Measurements from ENCODE around the gene CSTF2T.
"Not testable (repeated sequence)": the region's sequence is repeated elsewhere in the genome, so short reads cannot be mapped to it uniquely, and the experiment has no call there.

Gene CSTF2T

DNA sequence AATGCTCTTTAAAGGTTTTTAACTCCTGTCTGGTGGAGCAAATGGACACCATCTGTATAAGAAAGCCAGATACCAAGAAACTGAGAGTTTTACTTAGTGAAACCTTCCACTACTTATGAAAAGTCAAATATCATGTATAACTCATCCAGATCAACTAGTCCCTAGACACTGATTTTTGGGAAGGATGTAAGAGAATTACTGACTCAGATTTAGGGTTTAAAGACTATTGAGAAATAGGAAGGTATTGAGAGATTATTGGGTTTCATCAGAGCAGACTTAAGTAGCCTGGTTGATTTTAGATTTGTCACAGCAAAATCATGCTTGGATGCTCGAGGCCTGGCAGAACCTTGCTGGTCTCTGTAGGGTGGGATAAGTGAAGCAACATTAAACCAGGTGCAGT lies 3.1 kb downstream of the CSTF2T start:
- DNase-seq, result peak in 1 of 2 experiments; percentile 1

DNA sequence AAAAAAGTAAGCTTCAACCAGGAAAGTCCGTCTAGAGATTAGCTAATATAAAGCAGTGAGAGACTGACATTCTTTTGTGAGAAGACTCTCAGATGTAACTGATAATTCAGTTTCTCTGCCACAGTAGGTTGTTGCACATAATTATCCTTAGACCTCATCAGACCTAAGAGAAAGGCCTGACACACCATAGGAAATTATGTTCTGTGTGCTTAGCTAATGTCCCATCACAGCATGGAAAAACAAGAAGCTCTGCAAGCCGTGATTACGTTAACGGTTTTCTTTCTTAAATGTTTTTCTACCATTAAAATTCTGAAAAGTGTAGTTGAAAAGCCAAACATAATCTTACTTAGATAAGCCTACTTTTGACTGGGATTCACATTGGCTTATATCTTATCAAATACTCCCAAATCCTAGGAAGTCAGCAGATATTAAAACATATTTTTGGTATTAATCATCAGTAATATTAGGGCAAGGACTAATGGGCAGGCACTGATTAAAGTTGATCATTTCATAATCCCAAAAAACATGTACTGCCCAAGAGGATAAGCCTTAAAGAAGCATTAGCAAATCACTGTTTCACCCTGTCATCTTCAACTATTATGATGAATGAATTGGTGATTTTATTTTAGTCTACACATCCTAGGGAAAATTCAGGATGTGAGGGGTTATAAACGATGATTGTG lies 5.2 kb downstream of the CSTF2T start:
- DNase-seq, result no peak

DNA sequence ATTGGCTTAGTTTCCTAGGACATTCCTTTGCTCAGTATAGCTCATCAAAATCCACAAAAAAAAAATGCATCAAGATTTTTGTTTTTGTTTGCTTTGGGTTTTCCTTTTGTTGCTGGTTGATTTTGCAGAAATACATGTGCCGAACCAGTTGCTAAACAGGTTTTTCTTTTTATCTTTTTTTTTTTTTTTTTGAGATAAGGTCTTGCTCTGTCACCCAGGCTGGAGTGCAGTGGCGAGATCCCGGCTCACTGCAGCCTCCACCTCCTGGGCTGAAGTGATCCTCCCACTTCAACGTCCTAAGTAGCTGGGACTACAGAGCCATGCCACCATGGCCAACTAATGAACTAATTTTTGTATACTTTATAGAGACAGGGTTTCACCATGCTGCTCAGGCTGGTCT lies 8.3 kb downstream of the CSTF2T start:
- DNase-seq, result no peak

DNA sequence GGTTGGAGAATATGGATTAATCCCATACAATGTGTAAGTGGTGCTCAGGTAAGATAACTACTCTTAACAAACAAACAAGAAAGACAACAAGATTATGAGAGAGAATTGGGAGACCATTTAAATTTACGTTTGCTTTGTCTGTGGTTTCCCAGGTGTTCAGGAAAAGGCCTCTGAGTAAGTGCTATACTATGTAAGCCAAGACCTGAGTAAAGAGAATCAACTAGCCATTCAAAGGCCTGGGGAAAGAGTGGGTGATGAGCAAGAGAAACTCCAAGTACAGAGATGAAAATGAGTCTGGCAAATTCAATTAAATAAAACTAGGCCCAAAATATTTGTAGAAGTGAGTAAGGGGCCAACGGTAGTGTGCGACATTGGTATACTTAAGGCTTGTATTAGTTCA lies 9.9 kb downstream of the CSTF2T start:
- DNase-seq, result no peak

DNA sequence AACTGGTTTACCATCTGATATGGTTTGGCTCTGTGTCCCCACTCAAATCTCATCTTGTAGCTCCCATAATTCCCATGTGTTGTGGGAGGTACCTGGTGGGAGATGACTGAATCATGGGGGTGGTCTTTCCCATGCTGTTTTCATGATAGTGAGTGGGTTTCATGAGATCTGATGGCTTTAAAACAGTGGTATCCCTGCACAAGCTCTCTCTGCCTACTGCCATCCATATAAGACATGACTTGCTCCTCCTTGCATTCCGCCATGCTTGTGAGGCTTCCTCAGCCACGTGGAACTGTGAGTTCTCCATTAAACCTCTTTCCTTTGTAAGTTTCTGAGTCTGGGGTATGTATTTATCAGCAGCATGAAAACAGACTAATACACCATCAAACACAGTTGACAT lies 10.6 kb downstream of the CSTF2T start:
- DNase-seq, result not testable (repeated sequence)

DNA sequence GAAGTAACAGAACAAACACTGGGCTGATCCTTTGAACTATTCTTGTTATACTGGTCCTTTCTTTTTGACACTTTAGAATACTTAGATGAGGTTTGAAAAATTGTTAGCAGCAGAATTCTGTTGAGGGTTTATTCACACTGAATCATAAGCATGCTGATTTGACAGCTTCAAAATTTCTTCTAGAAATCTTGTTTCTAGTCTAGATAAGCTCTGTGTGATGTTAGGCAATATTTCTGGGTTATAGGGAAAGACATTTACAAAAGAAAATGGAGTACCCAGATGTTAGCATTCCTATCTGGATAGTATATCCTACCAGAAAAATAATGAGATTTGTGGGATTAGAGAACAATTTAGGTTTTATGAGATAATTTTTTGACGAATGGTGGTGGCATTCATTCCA lies 12.1 kb downstream of the CSTF2T start:
- DNase-seq, result no peak

DNA sequence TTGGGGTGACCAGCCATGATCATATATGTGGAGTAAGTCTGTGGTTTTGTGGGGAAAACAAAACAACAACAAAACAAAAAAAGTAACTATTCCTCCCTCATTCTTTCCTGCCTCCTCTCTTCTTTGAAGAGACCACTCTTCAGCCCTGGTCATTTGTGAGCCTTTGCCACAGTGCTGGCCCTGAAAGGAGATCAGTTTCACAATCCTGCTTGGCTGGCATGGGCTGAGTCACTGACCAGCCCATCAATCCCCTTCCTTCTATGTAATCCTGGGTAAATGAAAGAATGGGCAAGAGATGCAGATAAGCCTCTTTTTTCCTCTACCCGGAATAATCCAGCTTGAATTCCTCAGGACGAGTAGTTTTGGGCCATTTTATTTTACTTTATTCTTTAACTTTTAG lies 13.6 kb downstream of the CSTF2T start:
- no peak for DNase-seq

DNA sequence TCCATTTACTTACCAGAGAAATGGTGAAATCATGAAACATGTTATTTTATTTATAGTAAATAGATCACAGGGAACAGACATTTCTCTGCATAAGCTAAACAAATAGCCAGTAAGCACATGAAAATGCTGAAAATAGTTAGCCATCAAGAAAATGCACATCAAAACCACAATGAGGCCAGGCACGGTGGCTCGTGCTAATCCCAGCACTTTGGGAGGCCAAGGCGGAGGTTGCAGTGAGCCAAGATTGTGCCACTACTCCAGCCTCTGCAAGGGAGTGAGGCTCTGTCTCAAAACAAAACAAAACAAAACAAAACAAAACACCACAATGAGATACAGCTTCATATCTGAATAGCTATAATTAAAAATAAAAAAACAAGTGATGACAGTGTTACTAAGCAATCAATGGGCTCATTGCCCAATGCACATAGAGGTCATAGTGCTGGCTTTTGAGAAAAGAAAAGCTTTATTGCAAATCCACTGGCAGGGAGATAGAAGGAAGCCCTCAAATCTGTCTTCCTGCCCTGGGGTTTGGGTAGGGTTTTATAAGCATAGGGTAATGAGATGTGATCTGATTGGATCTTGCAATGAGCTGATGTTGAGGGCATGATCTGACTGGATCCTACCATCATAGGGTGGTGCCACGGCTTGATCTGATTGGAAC lies 16.2 kb downstream of the CSTF2T start:
- DNase-seq, result no peak

DNA sequence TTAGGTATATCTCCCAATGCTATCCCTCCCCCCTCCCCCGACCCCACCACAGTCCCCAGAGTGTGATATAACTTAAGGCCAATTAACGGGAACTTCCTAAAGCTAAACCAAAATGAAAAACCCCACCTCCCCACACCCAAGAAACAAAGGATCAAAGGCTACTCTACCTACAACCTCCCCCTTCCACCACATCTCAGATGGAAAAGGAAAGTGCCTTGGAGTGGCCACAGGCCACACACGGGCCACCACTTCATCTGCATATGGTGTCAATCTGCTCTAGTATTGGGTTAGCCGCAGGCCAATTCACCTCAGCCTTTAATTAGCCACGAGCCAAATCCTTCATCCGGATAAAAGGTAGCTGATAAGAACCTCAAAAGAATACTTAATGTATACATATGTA lies 19.6 kb downstream of the CSTF2T start:
- DNase-seq, result no peak

DNA sequence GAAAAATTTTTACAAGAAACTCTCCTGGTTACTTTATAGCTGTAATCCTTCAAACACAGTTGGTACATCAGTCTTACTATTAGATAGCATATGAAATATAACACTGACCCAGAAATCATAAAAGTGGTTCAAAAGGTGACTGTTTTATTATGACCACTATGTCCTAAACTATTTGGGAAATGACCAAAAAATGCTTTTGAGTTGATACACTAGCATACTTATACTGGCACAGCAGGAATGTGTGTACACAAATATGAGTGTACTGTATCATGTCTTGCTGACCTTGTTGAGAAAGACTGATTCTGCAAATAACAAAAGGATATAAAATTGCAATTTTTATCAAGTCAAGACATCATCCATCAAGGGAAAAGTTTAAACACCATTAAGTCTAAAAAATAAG lies 24.3 kb downstream of the CSTF2T start:
- DNase-seq, result no peak

DNA sequence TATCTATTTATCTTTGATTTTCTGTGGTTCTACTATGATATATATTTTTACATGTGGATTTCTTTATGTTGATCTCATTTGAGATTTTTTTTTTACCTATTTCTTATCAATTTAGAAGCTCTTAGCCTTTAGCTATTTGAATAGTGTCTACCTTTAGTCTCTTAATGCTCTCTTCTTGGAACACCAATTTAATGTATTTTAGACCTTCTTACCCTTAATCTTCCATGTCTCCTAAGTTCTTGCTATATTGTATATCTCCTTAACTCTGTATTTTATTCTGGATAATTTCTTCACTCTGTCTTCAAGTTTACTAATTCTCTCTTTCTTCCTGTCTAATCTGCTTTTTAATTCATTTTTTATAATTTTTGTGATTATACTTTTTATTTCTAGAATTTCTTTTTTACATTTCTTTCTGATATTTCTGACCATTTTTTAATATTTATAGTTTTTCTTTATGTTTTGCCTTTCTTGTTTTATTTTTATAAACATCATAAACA lies 27.3 kb downstream of the CSTF2T start:
- no peak for DNase-seq

DNA sequence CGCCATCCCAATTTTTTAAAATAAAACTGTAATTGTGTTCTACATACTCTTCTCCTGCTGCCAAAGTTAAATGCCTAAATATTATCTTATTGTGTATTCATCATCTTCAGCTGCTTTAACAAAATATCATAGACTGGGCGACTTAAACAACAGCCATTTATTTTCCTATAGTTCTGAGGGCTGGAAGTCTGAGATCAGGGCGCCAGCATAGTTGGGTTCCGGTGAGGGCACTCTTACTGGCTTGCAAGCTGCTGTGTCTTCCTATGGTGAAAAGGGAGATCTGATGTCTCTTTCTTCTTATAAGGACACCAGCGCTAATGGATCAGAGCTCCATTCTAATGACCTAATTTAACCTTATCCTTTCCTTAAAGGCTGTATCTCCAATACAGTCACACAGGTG lies 30.4 kb downstream of the CSTF2T start:
- no peak for DNase-seq

DNA sequence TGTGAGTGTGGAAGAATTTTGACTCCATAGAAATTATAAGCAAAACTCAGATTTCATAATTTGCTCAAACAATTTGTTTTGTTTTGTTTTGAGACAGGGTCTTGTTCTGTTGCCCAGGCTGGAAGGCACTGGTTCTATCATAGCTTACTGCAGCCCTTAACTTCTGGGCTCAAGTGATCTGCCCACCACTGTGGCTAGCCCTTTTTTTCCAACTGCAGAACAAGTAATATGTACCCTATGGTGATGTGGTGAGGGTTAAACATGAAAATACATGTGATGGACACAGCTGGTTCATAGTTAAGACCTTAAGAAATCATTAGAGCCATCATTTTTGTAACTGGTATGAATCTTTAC lies 31.1 kb downstream of the CSTF2T start:
- no peak for DNase-seq

DNA sequence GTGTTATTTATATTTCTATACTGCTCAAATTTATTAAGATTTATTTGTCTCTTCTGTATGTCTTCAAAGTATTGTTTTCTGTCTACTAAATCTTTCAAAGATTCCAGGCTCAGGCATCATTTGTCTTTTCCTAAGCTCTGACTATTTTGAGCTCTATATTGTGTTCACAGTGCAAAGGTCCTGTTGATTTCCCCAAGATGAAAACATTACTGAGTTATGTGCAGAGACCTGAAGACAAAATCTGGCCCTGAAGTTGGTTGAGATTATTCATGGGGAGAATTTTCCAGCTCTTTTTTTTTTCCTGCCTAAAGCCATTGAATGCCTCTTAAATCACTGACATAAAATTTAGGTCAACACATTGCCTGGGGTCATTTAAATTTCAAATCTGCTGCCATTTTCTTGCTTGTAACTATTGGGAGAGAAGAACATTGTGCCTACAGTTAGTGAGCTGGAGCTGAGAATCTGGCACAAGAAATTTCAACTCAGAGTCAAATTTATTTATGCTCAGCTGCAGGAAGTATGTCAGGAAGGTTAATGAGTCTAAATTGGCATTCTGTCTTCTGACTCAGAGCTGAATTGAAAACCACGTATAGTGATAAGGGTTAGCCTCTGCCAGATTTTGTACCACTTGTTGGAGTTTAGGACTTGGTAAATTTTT lies 31.6 kb downstream of the CSTF2T start:
- no peak for DNase-seq

DNA sequence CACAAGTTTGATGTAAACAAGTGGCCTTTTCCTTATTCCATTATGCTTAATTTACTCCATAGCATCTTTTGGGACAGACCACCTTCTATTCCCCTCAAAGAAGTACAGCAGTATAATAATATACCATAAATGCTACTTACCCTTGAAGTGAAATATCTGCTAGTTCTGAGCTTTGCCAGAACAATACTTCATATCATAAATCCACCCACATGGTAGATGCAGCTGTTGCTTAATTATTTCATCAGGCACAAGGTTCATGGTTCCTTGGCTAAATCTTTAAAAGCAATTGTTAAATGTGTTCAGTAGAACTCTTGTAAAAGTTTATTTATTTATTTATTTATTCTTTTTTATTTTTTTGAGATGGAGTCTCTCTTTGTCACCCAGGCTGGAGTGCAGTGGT lies 32.9 kb downstream of the CSTF2T start:
- no peak for DNase-seq

DNA sequence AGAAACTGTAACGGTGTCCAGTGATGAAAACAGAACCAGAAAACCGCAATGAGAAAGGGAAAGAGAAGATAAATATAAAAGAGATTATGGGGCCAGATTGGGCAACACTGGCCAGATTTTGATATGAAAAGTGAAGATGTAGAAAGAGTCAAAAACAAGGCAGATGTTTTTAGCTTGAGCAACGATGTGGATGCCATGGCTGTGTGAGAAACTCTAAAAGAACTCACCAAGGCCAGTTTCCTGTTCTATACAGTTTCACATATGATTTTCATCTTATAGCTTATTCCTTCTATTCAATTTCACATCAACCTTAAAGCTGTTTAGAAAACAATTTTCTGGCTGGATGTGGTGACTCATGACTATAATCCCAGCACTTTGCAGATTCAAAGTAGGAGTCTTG lies 36.3 kb downstream of the CSTF2T start:
- no peak for DNase-seq

DNA sequence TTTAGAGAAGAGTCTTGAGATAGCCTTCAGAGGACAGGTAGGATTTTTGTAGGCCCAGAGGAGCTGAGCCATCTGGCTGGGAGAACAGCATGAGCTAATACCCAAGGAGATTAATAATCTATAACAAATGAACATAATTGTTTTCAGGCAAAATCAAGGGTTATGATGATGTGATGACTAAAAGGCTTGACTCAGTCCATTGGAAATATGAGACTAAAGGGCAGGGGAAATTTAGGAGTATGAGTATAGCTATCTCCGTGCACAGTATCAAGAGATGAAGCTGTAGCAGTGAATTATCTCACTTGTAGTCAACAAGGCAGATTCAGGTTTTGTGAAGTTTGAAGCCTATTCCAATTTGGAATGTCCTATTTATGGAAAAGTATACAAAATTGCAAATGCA lies 40.1 kb downstream of the CSTF2T start:
- no peak for DNase-seq

DNA sequence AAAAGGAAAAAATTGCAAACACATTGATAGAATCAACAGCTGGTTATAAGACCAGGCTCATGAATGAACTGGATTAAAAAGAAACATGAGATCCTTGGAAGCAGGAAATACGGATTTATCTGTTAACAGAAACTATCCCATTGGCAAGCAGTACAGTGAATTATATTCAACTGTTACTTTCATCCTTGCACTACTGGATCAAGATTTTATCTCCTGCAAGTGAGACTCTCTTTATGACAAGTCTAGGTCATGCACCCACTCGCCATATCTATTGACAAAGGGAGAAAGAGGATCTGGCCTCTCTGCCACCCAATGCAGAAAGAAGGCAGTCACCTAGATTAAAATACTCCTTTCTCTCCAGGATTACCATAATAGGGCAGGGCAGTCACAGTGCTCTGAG lies 41.4 kb downstream of the CSTF2T start:
- no peak for DNase-seq

DNA sequence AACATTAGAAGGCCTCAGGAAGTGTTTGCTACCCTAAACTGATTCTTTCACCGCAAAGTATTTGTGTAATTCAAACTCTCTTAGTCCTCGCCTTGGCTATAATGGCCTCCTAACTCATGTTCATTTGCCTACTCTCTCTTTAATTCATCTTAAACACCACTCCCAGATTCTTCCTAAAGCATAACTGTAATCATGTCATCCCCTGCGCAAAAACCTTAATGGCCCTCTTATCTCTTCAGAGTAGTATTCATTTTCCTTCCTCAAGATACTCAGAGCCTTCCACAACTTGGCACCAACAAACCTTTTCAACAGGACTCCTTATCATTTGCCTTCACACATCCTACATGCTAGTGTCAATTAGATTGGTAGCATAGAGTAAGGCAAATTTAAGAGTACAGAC lies 42.9 kb downstream of the CSTF2T start:
- DNase-seq, result no peak

DNA sequence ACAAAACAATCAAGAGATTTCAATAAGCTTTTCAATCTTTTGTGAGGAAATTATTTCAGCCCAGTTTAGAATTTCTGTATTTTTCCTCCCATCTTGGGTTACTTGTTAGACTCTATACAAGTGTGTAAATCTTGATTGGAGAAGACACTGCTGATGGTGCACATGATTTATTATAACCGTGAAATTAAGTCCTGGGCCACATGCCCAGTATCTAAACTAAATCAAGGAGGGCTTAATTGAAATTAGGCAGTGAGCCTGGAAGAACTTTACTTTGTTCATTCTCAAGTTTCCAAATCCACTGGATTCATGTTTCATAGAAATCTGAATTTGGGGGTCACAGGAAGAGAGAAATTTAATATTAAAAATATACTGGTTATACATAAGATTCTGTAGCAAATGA lies 44.5 kb downstream of the CSTF2T start:
- no peak for DNase-seq

DNA sequence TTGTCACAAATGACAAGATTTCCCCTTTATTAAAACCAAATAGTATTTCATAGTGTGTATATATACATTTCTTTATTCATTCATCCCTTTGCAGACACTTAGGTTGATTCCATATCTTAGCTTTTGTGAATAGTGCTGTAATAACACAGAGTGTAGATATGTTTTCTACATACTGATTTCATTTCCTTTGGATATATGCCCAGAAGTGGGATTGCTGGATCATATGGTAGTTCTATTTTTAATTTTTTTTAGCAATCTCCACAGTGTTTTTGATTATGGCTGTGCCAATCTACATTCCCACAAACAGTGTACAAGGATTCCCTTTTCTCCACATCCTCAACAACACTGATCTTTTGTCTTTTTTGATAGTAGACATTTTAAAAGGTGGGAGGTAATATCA lies 46.4 kb downstream of the CSTF2T start:
- no peak for DNase-seq

DNA sequence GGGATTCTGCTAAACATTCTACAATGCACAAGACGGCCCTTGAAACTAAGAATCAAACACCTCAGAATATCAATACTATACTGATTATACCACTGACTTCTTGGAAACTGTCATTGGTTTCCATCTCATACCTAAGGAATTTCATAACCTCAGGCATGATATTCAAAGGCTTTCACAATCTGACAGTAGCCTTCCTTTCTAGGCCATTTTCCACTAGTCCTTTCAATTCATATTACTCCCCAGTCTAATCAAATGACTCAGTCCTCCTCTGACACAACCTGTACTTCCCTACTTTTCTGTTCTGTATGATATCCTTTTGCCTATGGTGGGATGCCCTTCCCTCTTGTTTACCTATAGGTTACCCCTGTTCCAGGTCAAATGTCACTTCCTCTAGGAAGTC lies 48.3 kb downstream of the CSTF2T start:
- no peak for DNase-seq

DNA sequence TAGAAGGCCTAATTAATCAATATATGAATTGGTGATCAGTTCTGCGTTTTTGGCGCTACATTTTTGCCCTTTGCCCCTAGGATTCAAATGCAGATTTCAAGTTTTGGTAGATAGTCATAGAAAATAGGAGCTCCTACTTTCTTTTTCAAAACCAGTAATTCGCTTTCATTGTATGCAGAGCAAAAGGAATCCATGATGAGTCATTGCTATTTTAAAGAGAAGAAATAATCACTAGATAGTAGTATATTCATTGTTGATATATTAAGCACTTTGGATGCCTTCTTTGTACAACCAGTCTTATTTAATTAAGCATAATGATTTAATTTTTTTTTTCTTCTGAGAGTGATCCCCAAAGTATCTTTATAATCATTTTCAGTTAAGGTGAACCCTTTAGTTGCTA lies 50.3 kb downstream of the CSTF2T start:
- DNase-seq, result no peak
